Loucy (cell line): ENCODE results near the gene PSMG3.

Source experiments
- H2AFZ ChIP-seq: fragments of 200-600 bp; sonication (generic); 2 replicates; pipeline ENCODE4 v1.6.0; 2016; ENCODE audit warnings: antibody characterized with exemption, mild to moderate bottlenecking, low read length, moderate library complexity
- H3F3A ChIP-seq: fragments of 200-600 bp; 2 replicates; pipeline ENCODE4 v1.6.0; 2016; ENCODE audit warnings: antibody characterized with exemption, low read depth, mild to moderate bottlenecking
- H3K27me3 ChIP-seq: fragments of 200-600 bp; sonication (generic); 2 replicates; pipeline ENCODE4 v1.6.1; 2014; ENCODE audit warnings: low read length, mild to moderate bottlenecking; ENCODE audit not compliant: insufficient read depth, poor library complexity, severe bottlenecking
- H3K36me3 ChIP-seq: fragments of 200-600 bp; sonication (generic); 2 replicates; pipeline ENCODE4 v1.6.1; 2016; ENCODE audit warnings: low read length; ENCODE audit not compliant: insufficient read depth
- H3K4me1 ChIP-seq: fragments of 200-600 bp; sonication (generic); 2 replicates; pipeline ENCODE4 v1.5.1; 2014; ENCODE audit warnings: low read length, mild to moderate bottlenecking; ENCODE audit not compliant: insufficient read depth, poor library complexity, severe bottlenecking
- H3K4me2 ChIP-seq: fragments of 200-600 bp; sonication (generic); 2 replicates; pipeline ENCODE4 v1.6.0; 2014; ENCODE audit warnings: antibody characterized with exemption, low read length, low read depth, mild to moderate bottlenecking; ENCODE audit not compliant: poor library complexity, severe bottlenecking
- H3K4me3 ChIP-seq: fragments of 200-600 bp; sonication (generic); 2 replicates; pipeline ENCODE4 v1.5.1; 2014; ENCODE audit warnings: low read length, mild to moderate bottlenecking, mixed read lengths; ENCODE audit not compliant: poor library complexity, severe bottlenecking
- H3K79me2 ChIP-seq: fragments of 200-600 bp; sonication (generic); 2 replicates; pipeline ENCODE4 v1.6.1; 2014; ENCODE audit warnings: low read length; ENCODE audit not compliant: insufficient read depth
- H3K9ac ChIP-seq: fragments of 200-600 bp; sonication (generic); 2 replicates; pipeline ENCODE4 v1.6.0; 2014; ENCODE audit warnings: mild to moderate bottlenecking, low read depth, low read length, moderate library complexity; ENCODE audit not compliant: poor library complexity, severe bottlenecking
- H3K9me2 ChIP-seq: fragments of 200-600 bp; sonication (generic); replicated peaks from 2 replicates; pipeline ENCODE4 v1.6.1; 2016; ENCODE audit warnings: low read depth, low read length, mixed read lengths
- H3K9me3 ChIP-seq: fragments of 200-600 bp; sonication (generic); 2 replicates; pipeline ENCODE4 v1.6.1; 2014; ENCODE audit warnings: mild to moderate bottlenecking, antibody characterized with exemption, low read length, low read depth; ENCODE audit not compliant: insufficient read depth
- H4K20me1 ChIP-seq: fragments of 200-600 bp; sonication (generic); 2 replicates; pipeline ENCODE4 v1.6.0; 2014; ENCODE audit warnings: antibody characterized with exemption, low read length, mild to moderate bottlenecking; ENCODE audit not compliant: insufficient read depth, poor library complexity, severe bottlenecking
- CTCF ChIP-seq: fragments of 200-600 bp; sonication (generic); conservative IDR thresholded peaks from 2 replicates; pipeline ENCODE4 v1.5.1; 2014; ENCODE audit warnings: mild to moderate bottlenecking, antibody characterized with exemption, low read length
- EZH2phosphoT487 ChIP-seq: fragments of 200-600 bp; IDR thresholded peaks from 2 replicates; pipeline ENCODE4 v1.6.1; 2018; ENCODE audit warnings: antibody characterized with exemption, mild to moderate bottlenecking, moderate library complexity, borderline replicate concordance

The PSMG3 gene

GRCh38 chr7:1546909-1547776 lies 22.7 kb downstream of the PSMG3 start:
- H3K4me1 ChIP-seq = no peaks in the 10 kb centered on the region
- H3K9me3 ChIP-seq = no peaks in the 10 kb centered on the region

GRCh38 chr7:1546274-1546908 lies 23.4 kb downstream of the PSMG3 start:
- TF ChIP-seq CTCF = no peak
- no peak for TF ChIP-seq EZH2phosphoT487
- Histone ChIP-seq H3K4me1 (no peaks in the 10 kb centered on the region), H3K9ac (no peak overlapping the region), H4K20me1 (peaks cover 2% of the 10 kb centered on the region), H3K4me2 (no peak overlapping the region), H2AFZ (no peak overlapping the region), H3K79me2 (no peaks in the 10 kb centered on the region), H3K9me3 (no peaks in the 10 kb centered on the region), H3K27me3 (no peaks in the 10 kb centered on the region), H3K36me3 (peaks cover 28% of the 10 kb centered on the region; the same call in 1 of the 2 replicates), H3F3A (no peaks in the 10 kb centered on the region), H3K9me2 (no peaks in the 10 kb centered on the region), H3K4me3 (no peak overlapping the region)

More at GRCh38 chr7:1546909-1547776, 22.7 kb downstream of the PSMG3 start:
- Histone ChIP-seq H3F3A (no peaks in the 10 kb centered on the region), H4K20me1 (no peaks in the 10 kb centered on the region), H3K9ac (no peak overlapping the region), H3K4me2 (no peak overlapping the region), H2AFZ (no peak overlapping the region), H3K36me3 (peaks cover 21% of the 10 kb centered on the region; the same call in 1 of the 2 replicates), H3K27me3 (no peaks in the 10 kb centered on the region), H3K4me3 (no peak overlapping the region), H3K9me2 (no peaks in the 10 kb centered on the region), H3K79me2 (no peaks in the 10 kb centered on the region)
- TF ChIP-seq EZH2phosphoT487 (no peak), CTCF (no peak)

- no peaks in the 10 kb centered on the region for H3F3A ChIP-seq
- H3K9me2 ChIP-seq = no peaks in the 10 kb centered on the region
- H3K9me3 ChIP-seq = no peaks in the 10 kb centered on the region
- TF ChIP-seq CTCF = peak; percentile 26; the same call in 1 of the 2 replicates
- no peak for TF ChIP-seq EZH2phosphoT487
- peaks cover 36% of the 10 kb centered on the region; the same call in 1 of the 2 replicates for H3K36me3 ChIP-seq
- no peak overlapping the region for H2AFZ ChIP-seq
- H3K27me3 ChIP-seq = no peaks in the 10 kb centered on the region
- H3K9ac ChIP-seq = no peak overlapping the region
- peaks cover 3% of the 10 kb centered on the region for H4K20me1 ChIP-seq
- H3K4me2 ChIP-seq = no peak overlapping the region
- no peaks in the 10 kb centered on the region for H3K4me1 ChIP-seq
- no peak overlapping the region for H3K4me3 ChIP-seq
- H3K79me2 ChIP-seq = no peaks in the 10 kb centered on the region; the same call in 1 of the 2 replicates
These were observed 24.2 kb downstream of the PSMG3 start for GRCh38 chr7:1545417-1546246.
